HepG2 (cell line): ENCODE results near the gene BCAS4. TPM values are rescaled to one million over a fixed set of nuclear protein-coding genes. Genes with fewer than 3 reads are reported as not detected.
A peak's percentile ranks its signal among the peaks of the same experiment; 100 is the strongest.

Experiments
- ATAC-seq: fragments of 200-7000 bp; cut with Tn5 transposase; 3 replicates; pipeline ENCODE4 v1.9.1; 2020; ENCODE audit warnings: mild to moderate bottlenecking, moderate library complexity
- BruUV-seq: library from RNA; stranded (reverse); fragments of 400-500 nt; replicated peaks from 2 replicates; lab custom pipeline; 2021; lab: Mats Ljungman, UMichigan
- CTCF ChIA-PET: fragments of 300-600 bp; formaldehyde crosslinking; extraction: SDS; loops from one replicate; lab custom pipeline; 2021; ENCODE audit warnings: low total read pairs, inconsistent platforms, low intra/inter-chr PET ratio; lab: Yijun Ruan, JAX
- POLR2A ChIA-PET: fragments of 350-600 bp; sonication (Branson Sonifier 250); formaldehyde crosslinking; loops from one replicate; lab custom pipeline; 2020; ENCODE audit warnings: antibody characterized with exemption, inconsistent platforms; lab: Yijun Ruan, JAX
- DNase-seq: peaks from one replicate; pipeline ENCODE4 v3.0.0-alpha.2; 2015; ENCODE audit warnings: low spot score
- FAIRE-seq: peaks from 3 replicates; lab custom pipeline; 2011; peaks lifted over from hg19 to GRCh38; lab: Jason Lieb, UNC
- H2AFZ ChIP-seq: one replicate; pipeline ENCODE4 v1.6.1; 2011; ENCODE audit warnings: low read length, inconsistent platforms
- H3K27ac ChIP-seq: fragments of 300-600 bp; 3 replicates; pipeline ENCODE4 v1.8.0; 2011; ENCODE audit warnings: mixed run types, mild to moderate bottlenecking, mixed read lengths, low read length, inconsistent platforms; ENCODE audit not compliant: insufficient read depth; ENCODE audit errors: extremely low read length
- H3K27me3 ChIP-seq, 2 experiments: fragments of 200-600 bp in 1 of 2; 2 replicates in 1 of 2; 3 replicates in 1 of 2; pipeline versions ENCODE4 v1.6.0 to v1.8.0; 2011; ENCODE audit warnings: low read length in 2 of 2, mild to moderate bottlenecking in 2 of 2, moderate library complexity in 2 of 2, inconsistent platforms in 1 of 2; ENCODE audit not compliant: insufficient read depth in 2 of 2, control insufficient read depth in 1 of 2
- H3K36me3 ChIP-seq, 2 experiments: fragments of 200-600 bp in 1 of 2; replicated peaks in 1 of 2; 2 replicates in 1 of 2; 3 replicates in 1 of 2; pipeline versions ENCODE4 v1.5.1 to v1.8.0; 2011; ENCODE audit warnings: low read length in 2 of 2, inconsistent platforms in 1 of 2; ENCODE audit not compliant: insufficient read depth in 2 of 2, control insufficient read depth in 1 of 2
- H3K4me1 ChIP-seq: 2 replicates; pipeline ENCODE4 v1.5.1; 2012; ENCODE audit warnings: low read length, inconsistent platforms; ENCODE audit not compliant: insufficient read depth
- H3K4me2 ChIP-seq: 2 replicates; pipeline ENCODE4 v1.6.0; 2011; ENCODE audit warnings: low read depth, low read length, inconsistent platforms
- H3K4me3 ChIP-seq, 3 experiments: fragments of 200-600 bp in 1 of 3; sonication (generic), shearing (Covaris generic) in 1 of 3; replicated peaks in 1 of 3; 2 replicates each; pipeline ENCODE4 v1.5.1; 2011 to 2016; ENCODE audit warnings: low read length in 3 of 3, inconsistent platforms in 2 of 3, low read depth in 2 of 3, mild to moderate bottlenecking in 2 of 3, control low read depth in 1 of 3, mixed read lengths in 1 of 3; ENCODE audit not compliant: insufficient read depth in 1 of 3
- H3K79me2 ChIP-seq: one replicate; pipeline ENCODE4 v1.6.1; 2011; ENCODE audit warnings: low read length, inconsistent platforms; ENCODE audit not compliant: insufficient read depth
- H3K9ac ChIP-seq: 2 replicates; pipeline ENCODE4 v1.6.0; 2011; ENCODE audit warnings: mild to moderate bottlenecking, low read depth, low read length, inconsistent platforms; ENCODE audit not compliant: insufficient read depth
- H3K9me3 ChIP-seq: 2 replicates; pipeline ENCODE4 v1.5.1; 2012; ENCODE audit warnings: mild to moderate bottlenecking, low read length
- H4K20me1 ChIP-seq: 2 replicates; pipeline ENCODE4 v1.6.0; 2011; ENCODE audit warnings: inconsistent platforms, mild to moderate bottlenecking, low read length, moderate library complexity; ENCODE audit not compliant: insufficient read depth
- HIVEP1 ChIP-seq: sonication (generic); formaldehyde crosslinking; IDR thresholded peaks from 2 replicates; pipeline ENCODE4 v1.4.0; 2020; ENCODE audit warnings: mild to moderate bottlenecking, missing genetic modification reagents
- JDP2 ChIP-seq: sonication (generic); formaldehyde crosslinking; IDR thresholded peaks from 2 replicates; pipeline ENCODE4 v1.8.1; 2022; ENCODE audit warnings: missing genetic modification reagents, borderline replicate concordance
- MTF1 ChIP-seq: sonication (generic); formaldehyde crosslinking; IDR thresholded peaks from 2 replicates; pipeline ENCODE4 v1.5.0; 2020; ENCODE audit warnings: missing genetic modification reagents
- PAF1 ChIP-seq: IDR thresholded peaks from 2 replicates; pipeline ENCODE4 v1.6.1; 2016; ENCODE audit warnings: missing genetic modification reagents, missing compliant biosample characterization
- SRF ChIP-seq: IDR thresholded peaks from 2 replicates; pipeline ENCODE4 v1.6.1; 2011; ENCODE audit warnings: mild to moderate bottlenecking, low read depth, low read length, moderate library complexity
- ZNF260 ChIP-seq: sonication (generic); formaldehyde crosslinking; IDR thresholded peaks from 2 replicates; pipeline ENCODE4 v1.4.0; 2020; ENCODE audit warnings: missing genetic modification reagents, low read depth, mild to moderate bottlenecking, borderline replicate concordance
- ZNF558 ChIP-seq: sonication (generic); formaldehyde crosslinking; IDR thresholded peaks from 2 replicates; pipeline ENCODE4 v1.9.0; 2022; ENCODE audit warnings: mild to moderate bottlenecking, missing genetic modification reagents, borderline replicate concordance
- ZNF607 ChIP-seq: sonication (generic); formaldehyde crosslinking; IDR thresholded peaks from 2 replicates; pipeline ENCODE4 v1.5.1; 2020; ENCODE audit warnings: missing genetic modification reagents, mild to moderate bottlenecking, borderline replicate concordance
- ZNF772 ChIP-seq: sonication (generic); formaldehyde crosslinking; IDR thresholded peaks from 2 replicates; pipeline ENCODE4 v1.5.0; 2020; ENCODE audit warnings: mild to moderate bottlenecking, missing genetic modification reagents
- ZNF83 ChIP-seq: sonication (generic); formaldehyde crosslinking; IDR thresholded peaks from 2 replicates; pipeline ENCODE4 v1.4.0; 2020; ENCODE audit warnings: missing genetic modification reagents, mild to moderate bottlenecking, borderline replicate concordance
- WGBS: methylation state at CpG from one replicate; pipeline ENCODE4 v1.1.6; 2017; ENCODE audit warnings: low lambda C conversion rate; 5-methylcytosine and 5-hydroxymethylcytosine counted together
- in situ Hi-C: cut with HindIII; loops from 2 replicates; pipeline ENCODE4 v1.10.0; 2017; ENCODE audit warnings: low pct_unique_long_range_greater_than_20kb; ENCODE audit not compliant: extremely low pct_ligation_motif_present
- intact Hi-C: fragments of 100-400 bp; cut with micrococcal nuclease; formaldehyde crosslinking; loops from one replicate; pipeline ENCODE4 v1.10.0; 2022; ENCODE audit not compliant: unreplicated experiment
- polyA plus RNA-seq, 8 experiments: library from polyadenylated mRNA; depleted of rRNA in 3 of 8; stranded (reverse) in 7 of 8; unstranded in 1 of 8; fragments of >200 nt; fragmentation: Illumina TruSeq in 4 of 8; extraction: Trizol in 4 of 8; gene quantifications; 2 replicates each; pipeline versions ENCODE4 v1.2.1 to v1.2.3, GENCODE V29; 2011 to 2016; ENCODE audit warnings: low read depth in 4 of 8, missing spikeins in 1 of 8, mixed read lengths in 1 of 8; ENCODE audit not compliant: insufficient read depth in 1 of 8
- total RNA-seq, 5 experiments: library from RNA; depleted of rRNA; stranded (reverse); fragments of >200 nt; fragmentation: Illumina TruSeq; extraction: Trizol; gene quantifications; 2 replicates each; pipeline ENCODE4 v1.2.3, GENCODE V29; 2016; ENCODE audit warnings: low read depth in 1 of 5
- TF ChIP-seq, protein P1 (sequence below): sonication (generic); formaldehyde crosslinking; IDR thresholded peaks from 2 replicates; pipeline ENCODE4 v1.5.0; 2020; ENCODE audit warnings: missing genetic modification reagents, mild to moderate bottlenecking, borderline replicate concordance
- TF ChIP-seq, protein P2 (sequence below): sonication (generic); formaldehyde crosslinking; IDR thresholded peaks from 2 replicates; pipeline ENCODE4 v1.4.0; 2020; ENCODE audit warnings: missing genetic modification reagents
- TF ChIP-seq, protein P3 (sequence below): sonication (generic); formaldehyde crosslinking; IDR thresholded peaks from 2 replicates; pipeline ENCODE4 v1.5.0; 2020; ENCODE audit warnings: mild to moderate bottlenecking, missing genetic modification reagents

Gene BCAS4
- total and polyA plus RNA-seq, 2 of the 13 experiments (the other 11 are each of a cell fraction or from before 2014, with no cell fraction given), result 7.2 to 8.0 TPM

DNA sequence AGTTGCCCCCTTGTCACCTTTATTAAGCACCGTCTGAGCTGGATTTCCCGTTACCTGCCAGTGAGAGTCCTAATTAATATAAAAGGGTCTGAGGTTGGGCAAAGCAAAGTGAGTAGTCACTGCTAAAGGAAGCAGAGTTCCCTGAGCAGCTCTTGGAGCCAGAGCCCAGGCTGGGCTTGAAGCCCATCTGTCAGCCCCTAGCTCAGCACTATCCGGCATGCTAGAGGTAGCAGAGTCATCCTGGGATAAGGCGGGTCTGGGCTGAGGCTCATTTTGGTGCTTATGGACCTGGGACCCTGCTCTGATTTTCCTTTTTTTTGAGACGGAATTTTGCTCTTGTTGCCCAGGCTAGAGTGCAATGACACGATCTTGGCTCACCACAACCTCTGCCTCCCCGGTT is 90.2 kb downstream of the BCAS4 start:
- TF ChIP-seq ZNF83, result 0 out of 2 replicates have a peak, but pooled peaks have one; percentile 36
- TF ChIP-seq, protein P1, sequence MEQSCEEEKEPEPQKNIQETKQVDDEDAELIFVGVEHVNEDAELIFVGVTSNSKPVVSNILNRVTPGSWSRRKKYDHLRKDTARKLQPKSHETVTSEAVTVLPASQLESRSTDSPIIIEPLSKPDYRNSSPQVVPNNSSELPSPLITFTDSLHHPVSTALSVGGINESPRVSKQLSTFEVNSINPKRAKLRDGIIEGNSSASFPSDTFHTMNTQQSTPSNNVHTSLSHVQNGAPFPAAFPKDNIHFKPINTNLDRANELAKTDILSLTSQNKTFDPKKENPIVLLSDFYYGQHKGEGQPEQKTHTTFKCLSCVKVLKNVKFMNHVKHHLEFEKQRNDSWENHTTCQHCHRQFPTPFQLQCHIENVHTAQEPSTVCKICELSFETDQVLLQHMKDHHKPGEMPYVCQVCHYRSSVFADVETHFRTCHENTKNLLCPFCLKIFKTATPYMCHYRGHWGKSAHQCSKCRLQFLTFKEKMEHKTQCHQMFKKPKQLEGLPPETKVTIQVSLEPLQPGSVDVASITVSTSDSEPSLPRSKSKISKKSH, result no peak
- TF ChIP-seq, all 625 proteins: peak for 1
- no peak overlapping the region for H3K4me2 ChIP-seq
- DNase-seq (no peak), FAIRE-seq (no peak), ATAC-seq (peak; percentile 42)
- ChIA-PET CTCF (no interaction called here), POLR2A (interaction anchor here (2.5 kb wide), 1 partner anchor 10 kb away, joined by 10 read pairs; no protein-coding TSS in a partner anchor)
- peaks cover 3% of the 10 kb centered on the region; the same call in 1 of the 2 replicates for H4K20me1 ChIP-seq
- H3K36me3 ChIP-seq, result peaks cover 0 to 13% of the 10 kb centered on the region in 2 experiments; a peak in 2 of 5 replicates
- intact Hi-C loops (no loop called here), in situ Hi-C loops (no loop called here)
- no peaks in the 10 kb centered on the region for H3K27me3 ChIP-seq
- no peak overlapping the region for H3K27ac ChIP-seq
- peaks cover 9% of the 10 kb centered on the region for H3K4me1 ChIP-seq
- 93% methylated on average over 7 of the region's 7 CpGs for WGBS
- no peak overlapping the region for H3K4me3 ChIP-seq
- H3K79me2 ChIP-seq, result no peaks in the 10 kb centered on the region
- no peak overlapping the region for H2AFZ ChIP-seq
- no TSS peak for BruUV-seq
- no peaks in the 10 kb centered on the region for H3K9me3 ChIP-seq
- H3K9ac ChIP-seq, result no peak overlapping the region

DNA sequence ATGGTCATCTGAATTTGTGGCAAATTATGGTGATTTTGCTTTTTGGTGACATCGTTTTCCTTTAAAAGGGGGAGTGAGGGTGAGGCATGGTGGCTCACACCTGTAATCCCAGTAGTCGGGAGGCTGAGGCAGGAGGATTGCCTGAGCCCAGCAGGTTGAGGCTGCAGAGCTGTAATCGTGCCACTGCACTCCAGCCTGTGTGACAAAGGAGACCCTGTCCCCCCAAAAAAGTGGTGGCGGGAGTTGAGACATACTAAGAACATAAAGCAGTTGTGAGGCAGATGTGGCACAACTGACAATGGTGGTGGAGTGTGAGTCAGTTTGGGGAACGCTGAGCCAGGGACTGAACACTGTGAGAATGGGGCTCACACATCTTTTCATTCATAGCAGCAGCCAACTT is 90.9 kb downstream of the BCAS4 start:
- Histone ChIP-seq H3K4me3 (no peak overlapping the region), H3K4me2 (no peak overlapping the region), H3K27me3 (no peaks in the 10 kb centered on the region), H3K9me3 (no peaks in the 10 kb centered on the region), H2AFZ (no peak overlapping the region), H3K9ac (no peak overlapping the region), H3K36me3 (peaks cover 0 to 18% of the 10 kb centered on the region in 2 experiments; a peak in 4 of 5 replicates), H3K27ac (no peak overlapping the region), H3K79me2 (no peaks in the 10 kb centered on the region), H4K20me1 (peaks cover 3% of the 10 kb centered on the region; the same call in 1 of the 2 replicates), H3K4me1 (peaks cover 2% of the 10 kb centered on the region)
- intact Hi-C loops, result no loop called here
- ChIA-PET CTCF (no interaction called here), POLR2A (interaction anchor here (1.4 to 2.5 kb wide), 2 partner anchors 10 to 15 kb away, joined by 5 to 10 read pairs; no protein-coding TSS in a partner anchor)
- FAIRE-seq (no peak), ATAC-seq (peak; percentile 27), DNase-seq (no peak)
- 90% methylated on average over 5 of the region's 5 CpGs for WGBS
- in situ Hi-C loops, result no loop called here
- BruUV-seq, result no TSS peak
- TF ChIP-seq, protein P2, sequence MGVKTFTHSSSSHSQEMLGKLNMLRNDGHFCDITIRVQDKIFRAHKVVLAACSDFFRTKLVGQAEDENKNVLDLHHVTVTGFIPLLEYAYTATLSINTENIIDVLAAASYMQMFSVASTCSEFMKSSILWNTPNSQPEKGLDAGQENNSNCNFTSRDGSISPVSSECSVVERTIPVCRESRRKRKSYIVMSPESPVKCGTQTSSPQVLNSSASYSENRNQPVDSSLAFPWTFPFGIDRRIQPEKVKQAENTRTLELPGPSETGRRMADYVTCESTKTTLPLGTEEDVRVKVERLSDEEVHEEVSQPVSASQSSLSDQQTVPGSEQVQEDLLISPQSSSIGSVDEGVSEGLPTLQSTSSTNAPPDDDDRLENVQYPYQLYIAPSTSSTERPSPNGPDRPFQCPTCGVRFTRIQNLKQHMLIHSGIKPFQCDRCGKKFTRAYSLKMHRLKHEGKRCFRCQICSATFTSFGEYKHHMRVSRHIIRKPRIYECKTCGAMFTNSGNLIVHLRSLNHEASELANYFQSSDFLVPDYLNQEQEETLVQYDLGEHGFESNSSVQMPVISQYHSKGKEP (CRISPR knock-in tag), result no peak
- no peak for TF ChIP-seq JDP2 (CRISPR knock-in tag)
- TF ChIP-seq SRF, result no peak
- TF ChIP-seq, protein P3, sequence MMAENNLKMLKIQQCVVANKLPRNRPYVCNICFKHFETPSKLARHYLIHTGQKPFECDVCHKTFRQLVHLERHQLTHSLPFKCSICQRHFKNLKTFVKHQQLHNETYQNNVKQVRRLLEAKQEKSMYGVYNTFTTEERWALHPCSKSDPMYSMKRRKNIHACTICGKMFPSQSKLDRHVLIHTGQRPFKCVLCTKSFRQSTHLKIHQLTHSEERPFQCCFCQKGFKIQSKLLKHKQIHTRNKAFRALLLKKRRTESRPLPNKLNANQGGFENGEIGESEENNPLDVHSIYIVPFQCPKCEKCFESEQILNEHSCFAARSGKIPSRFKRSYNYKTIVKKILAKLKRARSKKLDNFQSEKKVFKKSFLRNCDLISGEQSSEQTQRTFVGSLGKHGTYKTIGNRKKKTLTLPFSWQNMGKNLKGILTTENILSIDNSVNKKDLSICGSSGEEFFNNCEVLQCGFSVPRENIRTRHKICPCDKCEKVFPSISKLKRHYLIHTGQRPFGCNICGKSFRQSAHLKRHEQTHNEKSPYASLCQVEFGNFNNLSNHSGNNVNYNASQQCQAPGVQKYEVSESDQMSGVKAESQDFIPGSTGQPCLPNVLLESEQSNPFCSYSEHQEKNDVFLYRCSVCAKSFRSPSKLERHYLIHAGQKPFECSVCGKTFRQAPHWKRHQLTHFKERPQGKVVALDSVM (CRISPR knock-in tag), result peak; percentile 80; the same call in 1 of the 2 replicates
- TF ChIP-seq ZNF607 (CRISPR knock-in tag), result no peak
- TF ChIP-seq ZNF558 (CRISPR knock-in tag), result 0 out of 2 replicates have a peak, but pooled peaks have one; percentile 13
- no peak for TF ChIP-seq ZNF260 (CRISPR knock-in tag)
- TF ChIP-seq HIVEP1 (CRISPR knock-in tag), result 0 out of 2 replicates have a peak, but pooled peaks have one; percentile 16
- TF ChIP-seq MTF1, result no peak
- TF ChIP-seq PAF1, result 0 out of 2 replicates have a peak, but pooled peaks have one; percentile 13
- no peak for TF ChIP-seq ZNF772
